Vagina (tissue), 2 donors: ENCODE data around the gene ZMIZ1. TPM values are rescaled to one million over a fixed set of nuclear protein-coding genes. Genes with fewer than 3 reads are reported as not detected.

Source experiments
- DNase-seq, 2 donors: peaks; one replicate each; pipeline ENCODE4 v3.0.0-alpha.2; 2017; ENCODE audit errors: extremely low spot score in 2 of 2
- H3K27ac ChIP-seq: fragments of 200-600 bp; sonication (generic); one replicate; pipeline ENCODE4 v1.5.1; 2019
- H3K27me3 ChIP-seq: fragments of 200-600 bp; sonication (generic); one replicate; pipeline ENCODE4 v1.5.1; 2019
- H3K36me3 ChIP-seq, 2 donors: fragments of 200-600 bp; sonication (generic); one replicate each; pipeline ENCODE4 v1.5.1; 2017 to 2019
- H3K4me1 ChIP-seq: fragments of 200-600 bp; sonication (generic); one replicate; pipeline ENCODE4 v1.5.1; 2019
- H3K4me3 ChIP-seq, 2 donors: fragments of 200-600 bp; sonication (generic); 1 replicate in 1 of 2; 2 replicates in 1 of 2; pipeline ENCODE4 v1.5.1; 2016 to 2019
- H3K9me3 ChIP-seq: fragments of 200-600 bp; sonication (generic); one replicate; pipeline ENCODE4 v1.5.1; 2019
- POLR2A ChIP-seq, 2 donors: fragments of 450-650 bp; IDR thresholded peaks; one replicate each; pipeline ENCODE4 v1.6.1; 2017; ENCODE audit warnings: antibody characterized with exemption in 2 of 2, mild to moderate bottlenecking in 2 of 2, moderate library complexity in 2 of 2
- POLR2AphosphoS5 ChIP-seq, 2 donors: sonication (generic); formaldehyde crosslinking; IDR thresholded peaks; one replicate each; pipeline ENCODE4 v1.9.0; 2017; ENCODE audit warnings: antibody characterized with exemption in 2 of 2, mild to moderate bottlenecking in 2 of 2, low read depth in 1 of 2; ENCODE audit not compliant: insufficient read depth in 1 of 2
- intact Hi-C: fragments of 100-400 bp; cut with DNase I; formaldehyde crosslinking; loops from one replicate; pipeline ENCODE4 v1.15.1; 2023
- total RNA-seq: library from RNA; depleted of rRNA; stranded (reverse); fragments of >200 nt; gene quantifications from one replicate; pipeline ENCODE4 v1.2.3, GENCODE V29; 2016
- TF ChIP-seq, protein P1 (sequence below), 3 experiments: fragments of 450-650 bp in 2 of 3; fragments of 200-600 bp in 1 of 3; sonication (generic) in 1 of 3; IDR thresholded peaks; one replicate each; pipeline ENCODE4 v1.5.1; 2017 to 2019; ENCODE audit warnings: antibody characterized with exemption in 3 of 3, mild to moderate bottlenecking in 2 of 3, moderate library complexity in 2 of 3

Gene ZMIZ1
- total RNA-seq, 1 donor from 2014 or later = 61.4 TPM

DNA sequence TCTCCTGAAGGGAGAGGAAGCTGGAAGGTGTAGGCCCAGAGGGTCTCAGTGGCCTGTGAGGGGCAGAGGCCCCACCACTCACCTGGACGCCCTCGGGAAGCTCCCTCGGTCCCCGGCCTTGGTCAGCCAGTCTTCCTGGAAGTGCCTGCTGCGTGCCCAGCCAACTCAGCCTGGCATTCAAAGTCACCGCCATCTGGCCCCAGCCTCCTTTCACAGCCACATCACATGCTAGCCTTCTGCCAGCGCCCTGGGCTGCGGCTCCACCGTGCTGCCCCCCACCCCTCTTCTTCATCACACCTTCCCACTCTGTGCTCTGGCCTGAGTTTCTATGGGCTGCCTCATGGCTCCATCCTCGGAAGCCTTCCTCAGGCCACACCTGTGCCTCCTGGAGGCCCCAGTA is 98.0 kb downstream of the ZMIZ1 start:
- intact Hi-C loops = no loop called here
- Histone ChIP-seq H3K27ac (no peak overlapping the region), H3K4me1 (peaks cover 42% of the 10 kb centered on the region), H3K36me3 (peaks cover 0 to 19% of the 10 kb centered on the region in 2 donors), H3K27me3 (no peaks in the 10 kb centered on the region), H3K9me3 (no peaks in the 10 kb centered on the region), H3K4me3 (no peak overlapping the region)
- TF ChIP-seq POLR2AphosphoS5 (IDR thresholded peaks at IDR 0.05; ENCODE audit: insufficient read depth in 1 of 2, low read depth in 1 of 2) (no peak), POLR2A (IDR thresholded peaks at IDR 0.05) (no peak)
- TF ChIP-seq, protein P1, sequence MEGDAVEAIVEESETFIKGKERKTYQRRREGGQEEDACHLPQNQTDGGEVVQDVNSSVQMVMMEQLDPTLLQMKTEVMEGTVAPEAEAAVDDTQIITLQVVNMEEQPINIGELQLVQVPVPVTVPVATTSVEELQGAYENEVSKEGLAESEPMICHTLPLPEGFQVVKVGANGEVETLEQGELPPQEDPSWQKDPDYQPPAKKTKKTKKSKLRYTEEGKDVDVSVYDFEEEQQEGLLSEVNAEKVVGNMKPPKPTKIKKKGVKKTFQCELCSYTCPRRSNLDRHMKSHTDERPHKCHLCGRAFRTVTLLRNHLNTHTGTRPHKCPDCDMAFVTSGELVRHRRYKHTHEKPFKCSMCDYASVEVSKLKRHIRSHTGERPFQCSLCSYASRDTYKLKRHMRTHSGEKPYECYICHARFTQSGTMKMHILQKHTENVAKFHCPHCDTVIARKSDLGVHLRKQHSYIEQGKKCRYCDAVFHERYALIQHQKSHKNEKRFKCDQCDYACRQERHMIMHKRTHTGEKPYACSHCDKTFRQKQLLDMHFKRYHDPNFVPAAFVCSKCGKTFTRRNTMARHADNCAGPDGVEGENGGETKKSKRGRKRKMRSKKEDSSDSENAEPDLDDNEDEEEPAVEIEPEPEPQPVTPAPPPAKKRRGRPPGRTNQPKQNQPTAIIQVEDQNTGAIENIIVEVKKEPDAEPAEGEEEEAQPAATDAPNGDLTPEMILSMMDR (IDR thresholded peaks at IDR 0.05) = no peak
- no peak for DNase-seq

DNA sequence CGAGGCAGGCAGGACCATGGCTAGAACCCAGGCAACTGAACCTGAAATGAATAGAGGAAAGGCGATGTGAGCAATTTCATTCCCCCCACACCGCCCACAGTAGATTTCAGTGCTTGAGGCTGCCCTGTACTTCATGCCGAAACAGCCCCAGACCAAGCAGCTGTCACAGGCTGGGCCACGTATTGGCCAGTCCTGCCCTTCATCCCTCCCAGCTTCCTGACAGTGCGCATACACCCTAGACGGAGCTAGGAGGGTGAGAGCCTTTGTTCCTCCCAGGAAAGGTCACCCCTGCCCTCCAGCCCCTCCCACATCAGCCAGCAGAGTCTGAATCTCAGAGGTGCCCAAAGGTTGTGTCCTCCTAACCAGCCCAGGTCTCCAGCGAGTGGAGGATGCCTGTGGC is 98.8 kb downstream of the ZMIZ1 start:
- no peak overlapping the region for H3K27ac ChIP-seq
- H3K4me3 ChIP-seq = no peak overlapping the region
- TF ChIP-seq, protein P1 (IDR thresholded peaks at IDR 0.05) = no peak
- TF ChIP-seq POLR2A (IDR thresholded peaks at IDR 0.05) = no peak
- TF ChIP-seq POLR2AphosphoS5 (IDR thresholded peaks at IDR 0.05; ENCODE audit: insufficient read depth in 1 of 2, low read depth in 1 of 2) = no peak
- H3K36me3 ChIP-seq = peaks cover 0 to 19% of the 10 kb centered on the region in 2 donors
- no peaks in the 10 kb centered on the region for H3K27me3 ChIP-seq
- no peaks in the 10 kb centered on the region for H3K9me3 ChIP-seq
- no peak for DNase-seq
- intact Hi-C loops = no loop called here
- peaks cover 36% of the 10 kb centered on the region for H3K4me1 ChIP-seq

DNA sequence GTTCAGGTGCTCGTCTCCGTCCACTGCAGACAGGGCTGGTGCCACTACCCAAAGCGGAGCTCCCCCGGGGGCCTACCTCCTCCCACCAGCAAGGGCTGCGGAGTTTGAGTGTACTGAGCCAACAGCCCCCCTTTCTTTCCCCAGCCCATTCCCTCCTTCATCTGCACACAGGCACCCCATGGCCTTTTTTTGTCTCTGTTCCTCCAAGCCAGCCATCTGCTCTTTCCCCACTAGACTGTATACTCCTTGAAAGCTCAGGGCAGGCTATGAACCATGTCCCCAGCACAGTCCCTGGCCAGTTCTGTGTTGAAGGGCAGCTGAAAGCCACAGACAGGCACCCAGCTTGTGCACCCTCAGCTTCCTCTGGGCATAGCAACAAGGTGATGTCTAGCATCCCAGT is 99.4 kb downstream of the ZMIZ1 start:
- no peak overlapping the region for H3K4me3 ChIP-seq
- no peaks in the 10 kb centered on the region for H3K9me3 ChIP-seq
- peaks cover 0 to 17% of the 10 kb centered on the region in 2 donors for H3K36me3 ChIP-seq
- DNase-seq = no peak
- TF ChIP-seq, protein P1 (IDR thresholded peaks at IDR 0.05) = no peak
- TF ChIP-seq POLR2AphosphoS5 (IDR thresholded peaks at IDR 0.05; ENCODE audit: insufficient read depth in 1 of 2, low read depth in 1 of 2) (no peak), POLR2A (IDR thresholded peaks at IDR 0.05) (no peak)
- no peaks in the 10 kb centered on the region for H3K27me3 ChIP-seq
- H3K4me1 ChIP-seq = peaks cover 34% of the 10 kb centered on the region
- no peak overlapping the region for H3K27ac ChIP-seq
- intact Hi-C loops = no loop called here

DNA sequence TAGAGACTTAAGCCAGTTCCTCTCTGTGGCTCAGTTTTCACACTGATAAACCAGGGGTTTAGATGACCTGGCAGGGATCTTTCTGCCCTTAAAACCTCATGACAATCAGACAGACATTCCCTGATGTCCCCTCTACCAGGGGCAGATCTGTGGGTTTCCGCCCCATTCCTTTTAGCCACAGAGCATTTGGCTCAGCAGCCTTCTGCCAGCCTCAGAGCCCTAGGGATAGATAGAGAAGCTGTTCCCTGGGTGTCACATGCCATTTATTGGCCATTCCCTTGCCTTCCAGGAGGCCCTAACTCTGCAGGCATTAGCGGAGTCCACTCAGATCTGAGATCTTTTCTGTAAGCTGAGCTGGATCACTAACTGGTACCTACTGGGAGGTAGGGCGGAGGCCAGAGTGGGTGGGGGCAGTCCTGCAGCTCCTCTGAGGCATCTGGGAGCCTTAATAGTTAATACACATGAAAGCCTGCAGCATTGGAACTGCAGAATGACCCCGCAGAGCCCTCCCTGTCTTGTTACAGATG is 101.5 kb downstream of the ZMIZ1 start:
- Histone ChIP-seq H3K4me1 (peaks cover 36% of the 10 kb centered on the region), H3K27me3 (no peaks in the 10 kb centered on the region), H3K36me3 (peaks cover 0 to 7% of the 10 kb centered on the region in 2 donors), H3K27ac (no peak overlapping the region), H3K9me3 (no peaks in the 10 kb centered on the region), H3K4me3 (no peak overlapping the region)
- no peak for DNase-seq
- TF ChIP-seq, protein P1 (IDR thresholded peaks at IDR 0.05) = no peak
- no peak for TF ChIP-seq POLR2AphosphoS5 (IDR thresholded peaks at IDR 0.05; ENCODE audit: insufficient read depth in 1 of 2, low read depth in 1 of 2)
- TF ChIP-seq POLR2A (IDR thresholded peaks at IDR 0.05) = no peak
- intact Hi-C loops = no loop called here

DNA sequence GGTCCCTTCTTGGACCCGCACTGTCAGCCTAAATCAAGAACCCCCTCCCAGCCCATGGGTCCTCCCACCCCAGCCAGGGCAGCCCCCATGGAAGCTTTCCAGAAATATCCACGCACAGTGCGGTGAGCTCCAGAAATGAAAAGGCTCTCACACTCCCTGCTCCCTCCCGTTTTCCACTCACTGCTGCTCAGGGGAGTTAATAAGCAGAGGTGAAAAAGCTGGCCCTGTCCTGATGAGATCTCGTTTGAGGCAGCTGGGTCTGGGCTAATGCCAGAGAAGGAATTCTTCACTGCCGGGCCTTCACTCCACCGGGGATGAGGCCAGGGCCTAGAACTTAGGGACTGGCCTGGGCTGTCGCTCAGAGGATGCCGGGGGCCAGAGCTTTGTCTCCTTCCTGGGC is 102.2 kb downstream of the ZMIZ1 start:
- Histone ChIP-seq H3K4me1 (peaks cover 36% of the 10 kb centered on the region), H3K36me3 (peaks cover 0 to 7% of the 10 kb centered on the region in 2 donors), H3K4me3 (no peak overlapping the region), H3K9me3 (no peaks in the 10 kb centered on the region), H3K27ac (no peak overlapping the region), H3K27me3 (no peaks in the 10 kb centered on the region)
- no peak for DNase-seq
- intact Hi-C loops = no loop called here
- TF ChIP-seq, protein P1 (IDR thresholded peaks at IDR 0.05) = no peak
- no peak for TF ChIP-seq POLR2A (IDR thresholded peaks at IDR 0.05)
- no peak for TF ChIP-seq POLR2AphosphoS5 (IDR thresholded peaks at IDR 0.05; ENCODE audit: insufficient read depth in 1 of 2, low read depth in 1 of 2)
